ENCODE data around the gene ECPAS.

DNA sequence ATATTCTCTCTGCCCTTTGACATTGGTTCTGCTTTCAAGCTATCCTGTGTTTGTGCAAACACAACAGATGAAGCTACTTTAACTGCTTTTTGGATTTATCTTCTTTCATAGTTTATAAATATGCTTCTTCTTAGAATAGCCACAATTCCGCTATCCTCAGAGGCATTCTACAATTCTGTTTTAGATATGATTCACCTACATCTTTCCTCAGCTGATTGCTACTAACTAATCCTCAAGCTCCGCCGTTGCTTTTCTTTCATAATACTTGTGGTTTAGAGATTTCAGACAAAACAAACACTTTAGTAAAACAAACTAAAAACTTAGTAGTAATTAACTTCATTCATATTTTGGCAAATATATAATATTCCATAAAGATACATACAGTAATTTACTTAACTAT lies 52.5 kb downstream of the ECPAS start:
- TF ChIP-seq, protein P1, sequence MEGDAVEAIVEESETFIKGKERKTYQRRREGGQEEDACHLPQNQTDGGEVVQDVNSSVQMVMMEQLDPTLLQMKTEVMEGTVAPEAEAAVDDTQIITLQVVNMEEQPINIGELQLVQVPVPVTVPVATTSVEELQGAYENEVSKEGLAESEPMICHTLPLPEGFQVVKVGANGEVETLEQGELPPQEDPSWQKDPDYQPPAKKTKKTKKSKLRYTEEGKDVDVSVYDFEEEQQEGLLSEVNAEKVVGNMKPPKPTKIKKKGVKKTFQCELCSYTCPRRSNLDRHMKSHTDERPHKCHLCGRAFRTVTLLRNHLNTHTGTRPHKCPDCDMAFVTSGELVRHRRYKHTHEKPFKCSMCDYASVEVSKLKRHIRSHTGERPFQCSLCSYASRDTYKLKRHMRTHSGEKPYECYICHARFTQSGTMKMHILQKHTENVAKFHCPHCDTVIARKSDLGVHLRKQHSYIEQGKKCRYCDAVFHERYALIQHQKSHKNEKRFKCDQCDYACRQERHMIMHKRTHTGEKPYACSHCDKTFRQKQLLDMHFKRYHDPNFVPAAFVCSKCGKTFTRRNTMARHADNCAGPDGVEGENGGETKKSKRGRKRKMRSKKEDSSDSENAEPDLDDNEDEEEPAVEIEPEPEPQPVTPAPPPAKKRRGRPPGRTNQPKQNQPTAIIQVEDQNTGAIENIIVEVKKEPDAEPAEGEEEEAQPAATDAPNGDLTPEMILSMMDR (conservative IDR thresholded peaks at IDR 0.05; ENCODE audit: low read length) = no peak
- TF ChIP-seq EZH2phosphoT487 (IDR thresholded peaks at IDR 0.05; ENCODE audit: borderline replicate concordance, low read depth, low read length) = no peak

Data from OCI-LY7 (cell line).